ENCODE measurements around the gene ST8SIA3. TPM values are rescaled to one million over a fixed set of nuclear protein-coding genes. Genes with fewer than 3 reads are reported as not detected.

The ST8SIA3 gene
- total and polyA plus RNA-seq, 2 of the 4 experiments (the other 2 are of a cell fraction), result not detected

- Histone ChIP-seq H3K4me1 (ENCODE audit: control insufficient read depth, insufficient read depth, low read length) (no peaks in the 10 kb centered on the region), H3K27ac (ENCODE audit: insufficient read depth, low read length) (no peak overlapping the region), H4K8ac (ENCODE audit: low read depth in 2 of 2, low read length in 2 of 2) (no peak overlapping the region), H2AK9ac (replicated peaks; ENCODE audit: low read depth, low read length, poor library complexity) (no peak overlapping the region), H3K36me3 (ENCODE audit: control insufficient read depth, insufficient read depth, low read length) (no peaks in the 10 kb centered on the region), H4K20me1 (ENCODE audit: insufficient read depth, low read length) (no peaks in the 10 kb centered on the region), H4K5ac (ENCODE audit: low read depth, low read length) (no peak overlapping the region), H3K79me1 (ENCODE audit: low read depth in 1 of 2, low read length in 2 of 2) (no peaks in the 10 kb centered on the region), H3K4me2 (ENCODE audit: low read depth, low read length) (no peak overlapping the region), H4K91ac (ENCODE audit: insufficient read depth, low read depth, low read length) (no peak overlapping the region), H2AK5ac (ENCODE audit: low read depth, low read length) (no peak overlapping the region), H2BK20ac (ENCODE audit: low read depth, low read length) (no peak overlapping the region), H2BK120ac (ENCODE audit: low read depth, low read length) (no peak overlapping the region), H3K9ac (ENCODE audit: low read depth, low read length) (no peak overlapping the region), H3K14ac (replicated peaks; ENCODE audit: low read depth, low read length) (no peak overlapping the region), H3K56ac (ENCODE audit: extremely low read depth, insufficient read depth, low read length) (no peak overlapping the region), H3K27me3 (ENCODE audit: control insufficient read depth, insufficient read depth, low read length) (no peaks in the 10 kb centered on the region; the same call in 1 of the 2 replicates), H2BK5ac (ENCODE audit: low read depth, low read length, poor library complexity, severe bottlenecking) (no peak overlapping the region), H2BK15ac (ENCODE audit: low read depth, low read length) (no peak overlapping the region), H3K9me3 (ENCODE audit: control insufficient read depth, insufficient read depth, low read length) (no peaks in the 10 kb centered on the region), H3K23ac (ENCODE audit: low read depth, low read length) (no peak overlapping the region), H3K18ac (ENCODE audit: low read depth, low read length) (no peak overlapping the region), H2AFZ (replicated peaks; ENCODE audit: low read length, poor library complexity) (no peak overlapping the region), H3K4ac (ENCODE audit: low read depth, low read length) (no peak overlapping the region), H3K9me1 (ENCODE audit: insufficient read depth, low read length) (no peaks in the 10 kb centered on the region), H3K4me3 (ENCODE audit: insufficient read depth, low read depth, low read length) (no peak overlapping the region)
- dilution Hi-C loops (cut with HindIII; ENCODE audit: low sequenced_read_pairs, unreplicated experiment), result no loop called here
- in situ Hi-C loops (cut with MboI; ENCODE audit: low sequenced_read_pairs), result no loop called here
- CTCF ChIA-PET, result no interaction called here
- no CpG with 5 or more reads among the region's 2 CpGs for WGBS, 2 experiments (ENCODE audit: extremely low coverage in 2 of 2, insufficient read length in 1 of 2)
- BruUV-seq (replicated peaks), result no TSS peak
- DNase-seq (no peak), ATAC-seq (ENCODE audit: low read depth) (no peak)
- intact Hi-C loops (cut with micrococcal nuclease), result no loop called here
- TF ChIP-seq RFX5 (IDR thresholded peaks at IDR 0.05; ENCODE audit: low read depth, low read length) (no peak), SMC3 (IDR thresholded peaks at IDR 0.05; ENCODE audit: low read depth, low read length) (no peak)
- POLR2A ChIA-PET (ENCODE audit: unreplicated experiment), result no interaction called here
Observed at GRCh38 chr18:57336343-57336742, 16.0 kb upstream of the ST8SIA3 start.

Measured in IMR-90 (cell line).